OCI-LY1 (cell line): ENCODE data around the gene NCOR2.

Experiments
- H2AFZ ChIP-seq: fragments of 200-600 bp; sonication (generic), shearing (Covaris generic); 2 replicates; pipeline ENCODE4 v1.6.0; 2014; ENCODE audit warnings: antibody characterized with exemption, mild to moderate bottlenecking, low read length
- H3F3A ChIP-seq: fragments of 200-600 bp; sonication (generic), shearing (Covaris generic); 2 replicates; pipeline ENCODE4 v1.6.0; 2014; ENCODE audit warnings: mild to moderate bottlenecking, antibody characterized with exemption, low read length, moderate library complexity; ENCODE audit not compliant: insufficient read depth
- H3K27ac ChIP-seq: fragments of 200-600 bp; sonication (generic); 2 replicates; pipeline ENCODE4 v1.5.1; 2014; ENCODE audit warnings: low read length, mixed run types, mild to moderate bottlenecking, low read depth; ENCODE audit not compliant: poor library complexity, severe bottlenecking
- H3K27me3 ChIP-seq: fragments of 200-600 bp; sonication (generic); 2 replicates; pipeline ENCODE4 v1.6.0; 2014; ENCODE audit warnings: antibody characterized with exemption, mild to moderate bottlenecking, low read length, moderate library complexity; ENCODE audit not compliant: insufficient read depth
- H3K36me3 ChIP-seq: fragments of 200-600 bp; sonication (generic); 2 replicates; pipeline ENCODE4 v1.6.1; 2014; ENCODE audit warnings: mild to moderate bottlenecking, antibody characterized with exemption, low read length, moderate library complexity, mixed read lengths; ENCODE audit not compliant: insufficient read depth
- H3K4me1 ChIP-seq: fragments of 200-600 bp; sonication (generic); 2 replicates; pipeline ENCODE4 v1.5.1; 2014; ENCODE audit warnings: mild to moderate bottlenecking, low read length, moderate library complexity; ENCODE audit not compliant: insufficient read depth, severe bottlenecking
- H3K4me2 ChIP-seq: fragments of 200-600 bp; sonication (generic), shearing (Covaris generic); 2 replicates; pipeline ENCODE4 v1.6.1; 2014; ENCODE audit warnings: low read length
- H3K4me3 ChIP-seq: fragments of 200-600 bp; sonication (generic); 2 replicates; pipeline ENCODE4 v1.5.1; 2014; ENCODE audit warnings: low read length, low read depth, mild to moderate bottlenecking, mixed read lengths; ENCODE audit not compliant: poor library complexity, severe bottlenecking
- H3K79me2 ChIP-seq: fragments of 200-600 bp; shearing (Covaris generic); 2 replicates; pipeline ENCODE4 v1.6.1; 2016; ENCODE audit warnings: mixed run types, low read length, mixed read lengths; ENCODE audit not compliant: insufficient read depth
- H3K9ac ChIP-seq: fragments of 200-600 bp; sonication (generic), shearing (Covaris generic); 2 replicates; pipeline ENCODE4 v1.6.1; 2014; ENCODE audit warnings: mild to moderate bottlenecking, low read length, mixed read lengths
- H3K9me2 ChIP-seq: fragments of 200-600 bp; sonication (generic), shearing (Covaris generic); 2 replicates; pipeline ENCODE4 v1.6.1; 2014; ENCODE audit warnings: low read depth, mild to moderate bottlenecking, low read length, mixed read lengths
- H3K9me3 ChIP-seq: fragments of 200-600 bp; shearing (Covaris generic); 2 replicates; pipeline ENCODE4 v1.6.1; 2014; ENCODE audit warnings: low read length, mixed read lengths
- H4K20me1 ChIP-seq: fragments of 200-600 bp; sonication (generic), shearing (Covaris generic); 2 replicates; pipeline ENCODE4 v1.6.0; 2016; ENCODE audit warnings: mild to moderate bottlenecking, low read length; ENCODE audit not compliant: insufficient read depth
- EZH2 ChIP-seq: fragments of 200-600 bp; sonication (generic), shearing (Covaris generic); IDR thresholded peaks from 2 replicates; pipeline ENCODE4 v1.8.0; 2017; ENCODE audit warnings: borderline replicate concordance, mixed run types, mild to moderate bottlenecking, antibody characterized with exemption, low read length, moderate library complexity, mixed read lengths
- TF ChIP-seq, protein P1 (sequence below): fragments of 200-600 bp; sonication (generic), shearing (Covaris generic); IDR thresholded peaks from 2 replicates; pipeline ENCODE4 v1.5.1; 2017; ENCODE audit warnings: mild to moderate bottlenecking, antibody characterized with exemption, low read length, moderate library complexity, mixed read lengths

NCOR2 gene

DNA sequence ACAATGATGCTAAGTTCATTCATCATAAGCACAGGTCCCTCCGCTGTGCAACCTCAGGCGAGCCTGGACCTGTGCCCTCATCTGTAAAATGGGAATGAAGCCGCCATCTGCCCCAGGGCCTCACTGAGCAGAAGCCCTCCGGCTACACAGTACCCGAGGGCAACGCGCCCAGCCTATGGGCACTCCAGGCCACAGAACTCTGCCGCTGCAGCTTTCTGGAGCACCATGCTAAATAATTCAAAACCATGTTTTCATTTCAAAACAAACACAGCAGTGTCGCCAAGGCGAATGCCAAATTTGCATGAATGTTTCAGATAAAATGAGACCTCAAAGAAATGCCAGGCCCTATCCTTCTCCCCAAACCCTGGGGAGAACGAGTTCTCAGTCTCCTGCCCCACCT, 4.0 kb downstream of the NCOR2 start:
- peaks cover 20% of the 10 kb centered on the region for H3K4me1 ChIP-seq
- H3F3A ChIP-seq = no peaks in the 10 kb centered on the region
- no peak overlapping the region for H3K27ac ChIP-seq
- no peaks in the 10 kb centered on the region for H3K9me2 ChIP-seq
- H3K9me3 ChIP-seq = no peaks in the 10 kb centered on the region
- H3K4me2 ChIP-seq = no peak overlapping the region
- H3K27me3 ChIP-seq = 0 out of 2 replicates have a peak, but pooled peaks cover 4% of the 10 kb centered on the region
- H3K36me3 ChIP-seq = no peaks in the 10 kb centered on the region; the same call in 1 of the 2 replicates
- H3K9ac ChIP-seq = no peak overlapping the region
- no peak for TF ChIP-seq EZH2
- TF ChIP-seq, protein P1, sequence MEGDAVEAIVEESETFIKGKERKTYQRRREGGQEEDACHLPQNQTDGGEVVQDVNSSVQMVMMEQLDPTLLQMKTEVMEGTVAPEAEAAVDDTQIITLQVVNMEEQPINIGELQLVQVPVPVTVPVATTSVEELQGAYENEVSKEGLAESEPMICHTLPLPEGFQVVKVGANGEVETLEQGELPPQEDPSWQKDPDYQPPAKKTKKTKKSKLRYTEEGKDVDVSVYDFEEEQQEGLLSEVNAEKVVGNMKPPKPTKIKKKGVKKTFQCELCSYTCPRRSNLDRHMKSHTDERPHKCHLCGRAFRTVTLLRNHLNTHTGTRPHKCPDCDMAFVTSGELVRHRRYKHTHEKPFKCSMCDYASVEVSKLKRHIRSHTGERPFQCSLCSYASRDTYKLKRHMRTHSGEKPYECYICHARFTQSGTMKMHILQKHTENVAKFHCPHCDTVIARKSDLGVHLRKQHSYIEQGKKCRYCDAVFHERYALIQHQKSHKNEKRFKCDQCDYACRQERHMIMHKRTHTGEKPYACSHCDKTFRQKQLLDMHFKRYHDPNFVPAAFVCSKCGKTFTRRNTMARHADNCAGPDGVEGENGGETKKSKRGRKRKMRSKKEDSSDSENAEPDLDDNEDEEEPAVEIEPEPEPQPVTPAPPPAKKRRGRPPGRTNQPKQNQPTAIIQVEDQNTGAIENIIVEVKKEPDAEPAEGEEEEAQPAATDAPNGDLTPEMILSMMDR = no peak
- no peak overlapping the region for H2AFZ ChIP-seq
- H3K79me2 ChIP-seq = no peaks in the 10 kb centered on the region
- no peaks in the 10 kb centered on the region for H4K20me1 ChIP-seq
- H3K4me3 ChIP-seq = no peak overlapping the region

- Histone ChIP-seq H3K27me3 (0 out of 2 replicates have a peak, but pooled peaks cover 4% of the 10 kb centered on the region), H3K4me3 (no peak overlapping the region), H3K79me2 (no peaks in the 10 kb centered on the region), H3K27ac (no peak overlapping the region), H4K20me1 (no peaks in the 10 kb centered on the region), H3K9ac (no peak overlapping the region), H2AFZ (no peak overlapping the region), H3K4me2 (no peak overlapping the region), H3K4me1 (peaks cover 16% of the 10 kb centered on the region), H3K9me3 (no peaks in the 10 kb centered on the region), H3F3A (no peaks in the 10 kb centered on the region), H3K36me3 (no peaks in the 10 kb centered on the region; the same call in 1 of the 2 replicates), H3K9me2 (no peaks in the 10 kb centered on the region)
- TF ChIP-seq, protein P1 = no peak
- no peak for TF ChIP-seq EZH2
Measured at GRCh38 chr12:124562796-124563181, 4.6 kb downstream of the NCOR2 start.

DNA sequence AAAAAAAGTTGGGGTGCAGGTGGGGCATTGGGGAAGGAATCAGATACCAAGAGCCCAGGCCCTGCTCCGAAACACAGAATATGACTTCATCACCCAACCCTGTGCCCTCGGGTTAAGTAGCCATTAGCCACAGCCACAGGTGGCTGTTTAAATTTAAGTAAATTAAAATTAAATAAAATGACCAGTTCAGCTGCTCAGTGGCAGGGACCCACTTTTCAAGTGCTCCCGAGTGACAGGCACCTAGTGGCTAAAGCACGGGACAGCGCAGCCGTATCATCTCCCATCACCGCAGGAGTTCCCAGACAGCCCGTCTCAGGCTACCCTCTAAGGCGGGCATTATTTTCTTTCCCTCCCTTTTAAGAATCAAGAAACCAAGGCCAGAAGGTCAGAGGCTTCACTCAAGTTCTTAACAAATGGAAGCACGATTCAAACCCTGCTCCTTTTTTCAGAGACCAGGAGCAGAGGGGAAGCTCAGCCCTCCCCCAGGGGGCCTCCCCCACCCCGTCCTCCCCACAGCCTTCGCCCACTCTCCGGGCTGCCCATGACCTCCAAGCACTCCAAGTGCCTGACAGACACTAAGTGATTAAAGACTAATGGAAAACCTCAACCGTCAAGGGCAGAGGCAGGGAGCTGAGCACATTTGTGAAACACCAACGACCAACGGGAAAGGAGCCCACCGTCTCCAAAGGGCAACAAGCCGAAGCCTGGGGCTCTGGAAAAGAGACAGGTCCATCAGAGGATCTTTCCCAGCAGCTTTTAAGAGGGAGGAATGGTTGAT, 5.2 kb downstream of the NCOR2 start:
- Histone ChIP-seq H4K20me1 (no peaks in the 10 kb centered on the region), H3K79me2 (no peaks in the 10 kb centered on the region), H3K9me2 (no peaks in the 10 kb centered on the region), H3K36me3 (no peaks in the 10 kb centered on the region; the same call in 1 of the 2 replicates), H3K27ac (no peak overlapping the region), H3K4me3 (no peak overlapping the region), H3K9ac (no peak overlapping the region), H3K27me3 (0 out of 2 replicates have a peak, but pooled peaks cover 4% of the 10 kb centered on the region), H3K9me3 (no peaks in the 10 kb centered on the region), H3K4me2 (no peak overlapping the region), H3K4me1 (peaks cover 14% of the 10 kb centered on the region), H3F3A (no peaks in the 10 kb centered on the region), H2AFZ (no peak overlapping the region)
- TF ChIP-seq EZH2 = no peak
- TF ChIP-seq, protein P1 = no peak
